KMS-11 (cell line): ENCODE measurements around the gene LHFPL4.

Source experiments
- H2AFZ ChIP-seq: fragments of 200-600 bp; sonication (generic); 2 replicates; pipeline ENCODE4 v1.6.1; 2016; ENCODE audit warnings: antibody characterized with exemption, mixed run types, low read depth
- H3K27ac ChIP-seq: fragments of 200-600 bp; sonication (generic); 2 replicates; pipeline ENCODE4 v1.6.1; 2016; ENCODE audit warnings: mild to moderate bottlenecking, mixed run types
- H3K27me3 ChIP-seq: fragments of 200-600 bp; sonication (generic); 2 replicates; pipeline ENCODE4 v1.6.1; 2017; ENCODE audit warnings: mild to moderate bottlenecking, low read depth, mixed run types, moderate library complexity; ENCODE audit not compliant: insufficient read depth
- H3K36me3 ChIP-seq: fragments of 200-600 bp; sonication (generic); 2 replicates; pipeline ENCODE4 v1.6.1; 2017; ENCODE audit warnings: mild to moderate bottlenecking, mixed run types; ENCODE audit not compliant: insufficient read depth
- H3K4me1 ChIP-seq: fragments of 200-600 bp; sonication (generic); 2 replicates; pipeline ENCODE4 v1.6.1; 2016; ENCODE audit warnings: mild to moderate bottlenecking, low read depth, mixed run types; ENCODE audit not compliant: poor library complexity, severe bottlenecking
- H3K4me2 ChIP-seq: fragments of 200-600 bp; sonication (generic); 2 replicates; pipeline ENCODE4 v1.7.0; 2016; ENCODE audit warnings: mild to moderate bottlenecking, mixed run types
- H3K4me3 ChIP-seq: fragments of 200-600 bp; sonication (generic); IDR thresholded peaks from 2 replicates; pipeline ENCODE4 v1.6.1; 2017; ENCODE audit warnings: low read depth, low read length, mixed read lengths; ENCODE audit not compliant: insufficient read depth
- H3K79me2 ChIP-seq: fragments of 200-600 bp; sonication (generic); 2 replicates; pipeline ENCODE4 v1.6.1; 2016; ENCODE audit warnings: low read depth, mixed run types; ENCODE audit not compliant: insufficient read depth
- H3K9ac ChIP-seq: fragments of 200-600 bp; sonication (generic); 2 replicates; pipeline ENCODE4 v1.6.1; 2016; ENCODE audit warnings: mild to moderate bottlenecking, mixed run types
- H4K20me1 ChIP-seq: fragments of 200-600 bp; sonication (generic); 2 replicates; pipeline ENCODE4 v1.6.1; 2016; ENCODE audit warnings: mild to moderate bottlenecking, mixed run types; ENCODE audit not compliant: insufficient read depth
- TF ChIP-seq, protein P1 (sequence below): fragments of 200-600 bp; sonication (generic); conservative IDR thresholded peaks from 2 replicates; pipeline ENCODE4 v1.6.1; 2017; ENCODE audit warnings: low read depth, mild to moderate bottlenecking, antibody characterized with exemption, low read length, moderate library complexity, mixed read lengths

The LHFPL4 gene

DNA sequence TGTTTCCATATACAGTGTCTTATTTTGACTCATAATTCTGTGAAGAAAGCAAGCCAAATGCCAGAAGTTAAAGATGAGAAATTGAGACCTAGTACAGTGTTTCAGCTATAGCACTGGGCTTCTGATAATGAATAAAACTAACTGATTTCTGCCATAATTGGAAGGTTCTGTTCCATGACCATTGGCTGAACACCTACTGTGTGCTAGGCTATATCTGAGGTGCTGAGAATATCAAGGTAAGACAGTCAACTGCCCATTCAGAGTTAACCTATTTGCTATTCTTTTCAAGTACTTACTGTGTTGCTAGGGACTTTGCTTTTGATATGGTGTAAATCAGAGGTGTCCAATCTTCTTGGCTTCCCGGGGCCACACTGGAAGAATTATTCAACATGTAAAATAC is 73.4 kb downstream of the LHFPL4 start:
- Histone ChIP-seq H3K9ac (no peak overlapping the region), H2AFZ (no peak overlapping the region), H4K20me1 (no peaks in the 10 kb centered on the region), H3K27me3 (no peaks in the 10 kb centered on the region), H3K4me1 (no peaks in the 10 kb centered on the region), H3K36me3 (0 out of 2 replicates have a peak, but pooled peaks cover 3% of the 10 kb centered on the region), H3K79me2 (no peaks in the 10 kb centered on the region), H3K27ac (no peak overlapping the region), H3K4me3 (no peak overlapping the region), H3K4me2 (no peak overlapping the region)
- TF ChIP-seq, protein P1, sequence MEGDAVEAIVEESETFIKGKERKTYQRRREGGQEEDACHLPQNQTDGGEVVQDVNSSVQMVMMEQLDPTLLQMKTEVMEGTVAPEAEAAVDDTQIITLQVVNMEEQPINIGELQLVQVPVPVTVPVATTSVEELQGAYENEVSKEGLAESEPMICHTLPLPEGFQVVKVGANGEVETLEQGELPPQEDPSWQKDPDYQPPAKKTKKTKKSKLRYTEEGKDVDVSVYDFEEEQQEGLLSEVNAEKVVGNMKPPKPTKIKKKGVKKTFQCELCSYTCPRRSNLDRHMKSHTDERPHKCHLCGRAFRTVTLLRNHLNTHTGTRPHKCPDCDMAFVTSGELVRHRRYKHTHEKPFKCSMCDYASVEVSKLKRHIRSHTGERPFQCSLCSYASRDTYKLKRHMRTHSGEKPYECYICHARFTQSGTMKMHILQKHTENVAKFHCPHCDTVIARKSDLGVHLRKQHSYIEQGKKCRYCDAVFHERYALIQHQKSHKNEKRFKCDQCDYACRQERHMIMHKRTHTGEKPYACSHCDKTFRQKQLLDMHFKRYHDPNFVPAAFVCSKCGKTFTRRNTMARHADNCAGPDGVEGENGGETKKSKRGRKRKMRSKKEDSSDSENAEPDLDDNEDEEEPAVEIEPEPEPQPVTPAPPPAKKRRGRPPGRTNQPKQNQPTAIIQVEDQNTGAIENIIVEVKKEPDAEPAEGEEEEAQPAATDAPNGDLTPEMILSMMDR: no peak

DNA sequence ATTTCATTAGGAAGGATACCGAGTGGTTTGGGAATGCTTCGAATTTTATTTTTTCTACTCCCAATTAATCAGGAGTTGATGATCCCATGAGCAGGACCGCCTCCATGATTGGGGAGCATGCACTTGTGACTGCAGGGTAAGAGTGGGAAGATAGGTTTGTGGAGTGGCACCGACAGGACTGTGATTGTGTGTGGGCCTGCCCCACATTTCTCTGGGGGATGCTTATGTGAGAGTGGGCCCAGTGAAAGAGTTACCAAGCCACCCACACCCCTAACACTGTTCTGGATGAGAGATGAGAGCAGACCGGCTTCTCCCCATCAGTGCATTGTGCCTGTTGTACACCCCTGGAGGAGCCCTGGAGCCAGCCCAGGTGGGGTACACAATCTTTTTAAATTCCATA is 76.7 kb downstream of the LHFPL4 start:
- no peak overlapping the region for H2AFZ ChIP-seq
- H4K20me1 ChIP-seq: no peaks in the 10 kb centered on the region
- no peaks in the 10 kb centered on the region for H3K79me2 ChIP-seq
- 0 out of 2 replicates have a peak, but pooled peaks cover 3% of the 10 kb centered on the region for H3K36me3 ChIP-seq
- H3K4me1 ChIP-seq: no peaks in the 10 kb centered on the region
- no peak overlapping the region for H3K4me3 ChIP-seq
- no peak overlapping the region for H3K27ac ChIP-seq
- no peaks in the 10 kb centered on the region for H3K27me3 ChIP-seq
- no peak overlapping the region for H3K4me2 ChIP-seq
- TF ChIP-seq, protein P1: no peak
- H3K9ac ChIP-seq: no peak overlapping the region

GRCh38 chr3:9474482-9474881 is 79.1 kb downstream of the LHFPL4 start:
- H3K79me2 ChIP-seq: no peaks in the 10 kb centered on the region
- no peak overlapping the region for H3K9ac ChIP-seq
- TF ChIP-seq, protein P1: no peak
- no peaks in the 10 kb centered on the region for H3K4me1 ChIP-seq
- H2AFZ ChIP-seq: no peak overlapping the region
- no peak overlapping the region for H3K4me2 ChIP-seq
- H3K27me3 ChIP-seq: no peaks in the 10 kb centered on the region
- H3K27ac ChIP-seq: no peak overlapping the region
- H4K20me1 ChIP-seq: no peaks in the 10 kb centered on the region
- H3K4me3 ChIP-seq: no peak overlapping the region
- H3K36me3 ChIP-seq: 0 out of 2 replicates have a peak, but pooled peaks cover 3% of the 10 kb centered on the region

DNA sequence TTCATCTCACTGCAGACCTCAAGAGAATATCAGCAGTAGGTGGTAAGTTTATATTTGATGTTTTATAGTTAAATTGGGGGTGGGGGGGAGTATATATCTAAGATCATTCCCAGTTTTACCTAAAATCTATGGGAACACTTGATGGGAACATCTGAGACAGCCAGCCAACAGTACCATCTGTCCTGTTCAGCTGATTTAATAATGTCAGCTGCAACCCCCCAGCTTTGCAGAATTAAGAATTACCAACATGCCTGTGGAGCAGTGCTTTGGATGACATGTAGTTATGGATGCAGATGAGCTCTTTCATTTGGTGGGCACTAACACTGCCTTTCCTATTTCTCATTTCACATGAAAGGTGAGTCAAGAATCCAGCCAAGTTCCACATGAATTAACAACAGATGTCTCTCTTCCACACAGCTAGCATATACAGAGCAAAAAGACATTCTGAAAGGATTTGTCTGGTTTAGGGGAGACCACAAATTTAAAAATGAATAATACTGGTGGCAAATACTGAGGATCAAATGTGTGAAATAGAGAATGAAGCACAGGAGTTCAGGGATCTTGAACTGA is 80.0 kb downstream of the LHFPL4 start:
- Histone ChIP-seq H3K9ac (no peak overlapping the region), H3K36me3 (0 out of 2 replicates have a peak, but pooled peaks cover 3% of the 10 kb centered on the region), H4K20me1 (no peaks in the 10 kb centered on the region), H3K4me1 (no peaks in the 10 kb centered on the region), H2AFZ (no peak overlapping the region), H3K27me3 (no peaks in the 10 kb centered on the region), H3K79me2 (no peaks in the 10 kb centered on the region), H3K4me3 (no peak overlapping the region), H3K27ac (no peak overlapping the region), H3K4me2 (no peak overlapping the region)
- TF ChIP-seq, protein P1: no peak
